IPS-20b (cell line): Measurements from ENCODE around the gene MIB2.
"Not testable (repeated sequence)": the region's sequence is repeated elsewhere in the genome, so short reads cannot be mapped to it uniquely, and the experiment has no call there.

Experiments
- H3K27ac ChIP-seq: one replicate; pipeline ENCODE4 v1.5.1; 2013; ENCODE audit warnings: low read length
- H3K27me3 ChIP-seq: 2 replicates; pipeline ENCODE4 v1.6.1; 2013; ENCODE audit warnings: mild to moderate bottlenecking, low read length, inconsistent platforms; ENCODE audit not compliant: insufficient read depth
- H3K36me3 ChIP-seq: 2 replicates; pipeline ENCODE4 v1.6.1; 2013; ENCODE audit warnings: low read depth, mild to moderate bottlenecking, inconsistent platforms, low read length, moderate library complexity; ENCODE audit not compliant: insufficient read depth
- H3K4me1 ChIP-seq: 2 replicates; pipeline ENCODE4 v1.6.1; 2013; ENCODE audit warnings: mild to moderate bottlenecking, control low read depth, inconsistent platforms, low read length, moderate library complexity; ENCODE audit not compliant: insufficient read depth
- H3K4me3 ChIP-seq: 2 replicates; pipeline ENCODE4 v1.5.1; 2013; ENCODE audit warnings: mild to moderate bottlenecking, low read length, inconsistent platforms
- H3K9ac ChIP-seq: 2 replicates; pipeline ENCODE4 v1.6.1; 2013; ENCODE audit warnings: low read depth, mild to moderate bottlenecking, inconsistent platforms, low read length, moderate library complexity
- H3K9me3 ChIP-seq: 2 replicates; pipeline ENCODE4 v1.6.1; 2013; ENCODE audit warnings: mild to moderate bottlenecking, low read depth, low read length, inconsistent platforms; ENCODE audit not compliant: insufficient read depth

Gene MIB2

GRCh38 chr1:1583347-1584010, 31.8 kb upstream of the MIB2 start:
- Histone ChIP-seq H3K9me3 (no peaks in the 10 kb centered on the region), H3K4me1 (no peaks in the 10 kb centered on the region), H3K4me3 (no peak overlapping the region), H3K27me3 (peaks cover 39% of the 10 kb centered on the region), H3K27ac (no peak overlapping the region), H3K36me3 (no peaks in the 10 kb centered on the region), H3K9ac (no peak overlapping the region)

- Histone ChIP-seq H3K27me3 (peaks cover 24% of the 10 kb centered on the region), H3K36me3 (no peaks in the 10 kb centered on the region)
Observed at GRCh38 chr1:1591452-1591851, 23.8 kb upstream of the MIB2 start.

GRCh38 chr1:1593834-1594601, 21.3 kb upstream of the MIB2 start:
- Histone ChIP-seq H3K27me3 (peaks cover 42% of the 10 kb centered on the region), H3K9me3 (no peaks in the 10 kb centered on the region), H3K4me3 (no peak overlapping the region), H3K9ac (no peak overlapping the region), H3K36me3 (no peaks in the 10 kb centered on the region), H3K4me1 (0 out of 2 replicates have a peak, but pooled peaks cover 3% of the 10 kb centered on the region), H3K27ac (no peak overlapping the region)

More at GRCh38 chr1:1591452-1591851, 23.8 kb upstream of the MIB2 start:
- H3K9me3 ChIP-seq, result no peaks in the 10 kb centered on the region
- no peaks in the 10 kb centered on the region for H3K4me1 ChIP-seq
- no peak overlapping the region for H3K9ac ChIP-seq
- H3K27ac ChIP-seq, result no peak overlapping the region
- no peak overlapping the region for H3K4me3 ChIP-seq

GRCh38 chr1:1594602-1595260, 20.6 kb upstream of the MIB2 start:
- Histone ChIP-seq H3K9ac (no peak overlapping the region), H3K27ac (no peak overlapping the region), H3K9me3 (no peaks in the 10 kb centered on the region)

GRCh38 chr1:1595341-1595740, 20.0 kb upstream of the MIB2 start:
- H3K27ac ChIP-seq, H3K9ac ChIP-seq, H3K36me3 ChIP-seq, H3K4me1 ChIP-seq, H3K9me3 ChIP-seq, H3K4me3 ChIP-seq: not testable (repeated sequence)
- H3K27me3 ChIP-seq, result peaks cover 50% of the 10 kb centered on the region

More at GRCh38 chr1:1594602-1595260, 20.6 kb upstream of the MIB2 start:
- Histone ChIP-seq H3K4me3 (no peak overlapping the region), H3K4me1 (0 out of 2 replicates have a peak, but pooled peaks cover 3% of the 10 kb centered on the region), H3K36me3 (no peaks in the 10 kb centered on the region), H3K27me3 (peaks cover 48% of the 10 kb centered on the region)

- Histone ChIP-seq H3K27ac (no peak overlapping the region), H3K9me3 (no peaks in the 10 kb centered on the region), H3K4me3 (no peak overlapping the region), H3K27me3 (peaks cover 63% of the 10 kb centered on the region), H3K4me1 (0 out of 2 replicates have a peak, but pooled peaks cover 3% of the 10 kb centered on the region), H3K36me3 (no peaks in the 10 kb centered on the region), H3K9ac (no peak overlapping the region)
Observed at GRCh38 chr1:1596493-1597274, 18.6 kb upstream of the MIB2 start.

- Histone ChIP-seq H3K4me1 (0 out of 2 replicates have a peak, but pooled peaks cover 3% of the 10 kb centered on the region), H3K4me3 (no peak overlapping the region), H3K27me3 (peaks cover 71% of the 10 kb centered on the region), H3K27ac (no peak overlapping the region), H3K9ac (no peak overlapping the region), H3K36me3 (no peaks in the 10 kb centered on the region), H3K9me3 (no peaks in the 10 kb centered on the region)
Observed at GRCh38 chr1:1597275-1597930, 17.9 kb upstream of the MIB2 start.

- Histone ChIP-seq H3K9ac (no peak overlapping the region), H3K36me3 (no peaks in the 10 kb centered on the region), H3K9me3 (no peaks in the 10 kb centered on the region), H3K4me3 (no peak overlapping the region), H3K27me3 (peaks cover 78% of the 10 kb centered on the region), H3K27ac (no peak overlapping the region), H3K4me1 (0 out of 2 replicates have a peak, but pooled peaks cover 3% of the 10 kb centered on the region)
Observed at GRCh38 chr1:1598051-1598719, 17.1 kb upstream of the MIB2 start.

- H3K27me3 ChIP-seq, result peaks cover 83% of the 10 kb centered on the region
Observed at GRCh38 chr1:1598720-1599029, 16.6 kb upstream of the MIB2 start.

GRCh38 chr1:1599030-1599934, 16.0 kb upstream of the MIB2 start:
- Histone ChIP-seq H3K9me3 (no peaks in the 10 kb centered on the region), H3K9ac (no peak overlapping the region), H3K27ac (no peak overlapping the region), H3K27me3 (peaks cover 89% of the 10 kb centered on the region), H3K4me1 (0 out of 2 replicates have a peak, but pooled peaks cover 3% of the 10 kb centered on the region), H3K4me3 (peak overlapping the region; percentile 38; the same call in 1 of the 2 replicates), H3K36me3 (no peaks in the 10 kb centered on the region)

More at GRCh38 chr1:1598720-1599029, 16.6 kb upstream of the MIB2 start:
- H3K36me3 ChIP-seq, result no peaks in the 10 kb centered on the region
- H3K4me3 ChIP-seq, result no peak overlapping the region
- H3K27ac ChIP-seq, result no peak overlapping the region
- no peaks in the 10 kb centered on the region for H3K9me3 ChIP-seq
- 0 out of 2 replicates have a peak, but pooled peaks cover 3% of the 10 kb centered on the region for H3K4me1 ChIP-seq
- no peak overlapping the region for H3K9ac ChIP-seq
